Measurements from ENCODE around the gene USP40. TPM values are rescaled to one million over a fixed set of nuclear protein-coding genes. Genes with fewer than 3 reads are reported as not detected.

USP40 gene
- total RNA-seq, 2 experiments from 2014 or later: 0.51 to 1.7 TPM

GRCh38 chr2:233542507-233542906, 24.1 kb downstream of the USP40 start:
- CTCF ChIA-PET (ENCODE audit: unreplicated experiment): no interaction called here
- BruUV-seq (replicated peaks): no TSS peak
- Histone ChIP-seq H3K4me1 (ENCODE audit: insufficient read depth, low read length, poor library complexity, severe bottlenecking) (peaks cover 23% of the 10 kb centered on the region), H4K20me1 (ENCODE audit: insufficient read depth, low read length) (no peaks in the 10 kb centered on the region), H3K9me2 (ENCODE audit: insufficient read depth, low read length) (no peaks in the 10 kb centered on the region), H3K4me2 (ENCODE audit: low read length) (no peak overlapping the region), H2AFZ (ENCODE audit: low read length) (no peak overlapping the region), H3K27ac (ENCODE audit: low read depth, low read length, poor library complexity, severe bottlenecking) (no peak overlapping the region), H3K79me2 (ENCODE audit: insufficient read depth, low read depth, low read length) (no peaks in the 10 kb centered on the region), H3K9me3 (ENCODE audit: low read length) (no peaks in the 10 kb centered on the region), H3K4me3 (ENCODE audit: low read depth, low read length, poor library complexity, severe bottlenecking) (no peak overlapping the region), H3K36me3 (ENCODE audit: insufficient read depth, low read length) (no peaks in the 10 kb centered on the region)
- POLR2A ChIA-PET: interaction anchor here (0.7 kb wide), 1 partner anchor 102 kb away, joined by 3 read pairs; no protein-coding TSS in a partner anchor
- DNase-seq (ENCODE audit: low spot score): no peak
- intact Hi-C loops (cut with micrococcal nuclease; ENCODE audit: unreplicated experiment): no loop called here
- TF ChIP-seq CTCF (conservative IDR thresholded peaks at IDR 0.05; ENCODE audit: low read length) (no peak), EZH2phosphoT487 (IDR thresholded peaks at IDR 0.05; ENCODE audit: borderline replicate concordance, low read depth, low read length) (no peak)

GRCh38 chr2:233538741-233539140, 27.8 kb downstream of the USP40 start:
- Histone ChIP-seq H4K20me1 (ENCODE audit: insufficient read depth, low read length) (no peaks in the 10 kb centered on the region), H3K36me3 (ENCODE audit: insufficient read depth, low read length) (no peaks in the 10 kb centered on the region), H3K9me3 (ENCODE audit: low read length) (no peaks in the 10 kb centered on the region), H3K9me2 (ENCODE audit: insufficient read depth, low read length) (no peaks in the 10 kb centered on the region), H3K79me2 (ENCODE audit: insufficient read depth, low read depth, low read length) (no peaks in the 10 kb centered on the region), H2AFZ (ENCODE audit: low read length) (peak overlapping the region; percentile 71; the same call in 1 of the 2 replicates), H3K27ac (ENCODE audit: low read depth, low read length, poor library complexity, severe bottlenecking) (no peak overlapping the region), H3K4me2 (ENCODE audit: low read length) (peak overlapping the region; percentile 24), H3K4me1 (ENCODE audit: insufficient read depth, low read length, poor library complexity, severe bottlenecking) (peaks cover 20% of the 10 kb centered on the region), H3K4me3 (ENCODE audit: low read depth, low read length, poor library complexity, severe bottlenecking) (no peak overlapping the region)
- DNase-seq (ENCODE audit: low spot score): peak; percentile 60
- intact Hi-C loops (cut with micrococcal nuclease; ENCODE audit: unreplicated experiment): no loop called here
- POLR2A ChIA-PET: interaction anchor here (1.3 to 3.9 kb wide), 6 partner anchors 9 to 27 kb away, joined by 3 to 20 read pairs (median 12); no protein-coding TSS in a partner anchor
- BruUV-seq (replicated peaks): no TSS peak
- CTCF ChIA-PET (ENCODE audit: unreplicated experiment): no interaction called here
- TF ChIP-seq EZH2phosphoT487 (IDR thresholded peaks at IDR 0.05; ENCODE audit: borderline replicate concordance, low read depth, low read length) (no peak), CTCF (conservative IDR thresholded peaks at IDR 0.05; ENCODE audit: low read length) (no peak)

GRCh38 chr2:233535271-233535670, 31.3 kb downstream of the USP40 start:
- BruUV-seq (replicated peaks): no TSS peak
- H3K9me2 ChIP-seq (ENCODE audit: insufficient read depth, low read length): no peaks in the 10 kb centered on the region
- intact Hi-C loops (cut with micrococcal nuclease; ENCODE audit: unreplicated experiment): no loop called here
- H3K4me3 ChIP-seq (ENCODE audit: low read depth, low read length, poor library complexity, severe bottlenecking): no peak overlapping the region
- no peak overlapping the region for H3K27ac ChIP-seq (ENCODE audit: low read depth, low read length, poor library complexity, severe bottlenecking)
- peaks cover 33% of the 10 kb centered on the region for H3K4me1 ChIP-seq (ENCODE audit: insufficient read depth, low read length, poor library complexity, severe bottlenecking)
- ChIA-PET POLR2A (interaction anchor here (1.8 to 2.6 kb wide), 3 partner anchors 9 to 41 kb away, joined by 5 to 21 read pairs (median 9); no protein-coding TSS in a partner anchor), CTCF (ENCODE audit: unreplicated experiment) (interaction anchor here (0.6 kb wide), 1 partner anchor 11 kb away, joined by 3 read pairs; no protein-coding TSS in a partner anchor)
- peaks cover 10% of the 10 kb centered on the region; the same call in 1 of the 2 replicates for H3K9me3 ChIP-seq (ENCODE audit: low read length)
- H3K79me2 ChIP-seq (ENCODE audit: insufficient read depth, low read depth, low read length): no peaks in the 10 kb centered on the region
- peak overlapping the region; percentile 57; the same call in 1 of the 2 replicates for H2AFZ ChIP-seq (ENCODE audit: low read length)
- no peaks in the 10 kb centered on the region for H4K20me1 ChIP-seq (ENCODE audit: insufficient read depth, low read length)
- H3K4me2 ChIP-seq (ENCODE audit: low read length): no peak overlapping the region
- TF ChIP-seq CTCF (conservative IDR thresholded peaks at IDR 0.05; ENCODE audit: low read length) (no peak), EZH2phosphoT487 (IDR thresholded peaks at IDR 0.05; ENCODE audit: borderline replicate concordance, low read depth, low read length) (no peak)
- H3K36me3 ChIP-seq (ENCODE audit: insufficient read depth, low read length): no peaks in the 10 kb centered on the region; the same call in 1 of the 2 replicates
- no peak for DNase-seq (ENCODE audit: low spot score)
